KMS-11 (cell line): ENCODE measurements around the gene ZMYND10.
A peak's percentile ranks its signal among the peaks of the same experiment; 100 is the strongest.

ENCODE experiments used
- H2AFZ ChIP-seq: fragments of 200-600 bp; sonication (generic); 2 replicates; pipeline ENCODE4 v1.6.1; 2016; ENCODE audit warnings: antibody characterized with exemption, mixed run types, low read depth
- H3K27ac ChIP-seq: fragments of 200-600 bp; sonication (generic); 2 replicates; pipeline ENCODE4 v1.6.1; 2016; ENCODE audit warnings: mild to moderate bottlenecking, mixed run types
- H3K27me3 ChIP-seq: fragments of 200-600 bp; sonication (generic); 2 replicates; pipeline ENCODE4 v1.6.1; 2017; ENCODE audit warnings: mild to moderate bottlenecking, low read depth, mixed run types, moderate library complexity; ENCODE audit not compliant: insufficient read depth
- H3K36me3 ChIP-seq: fragments of 200-600 bp; sonication (generic); 2 replicates; pipeline ENCODE4 v1.6.1; 2017; ENCODE audit warnings: mild to moderate bottlenecking, mixed run types; ENCODE audit not compliant: insufficient read depth
- H3K4me1 ChIP-seq: fragments of 200-600 bp; sonication (generic); 2 replicates; pipeline ENCODE4 v1.6.1; 2016; ENCODE audit warnings: mild to moderate bottlenecking, low read depth, mixed run types; ENCODE audit not compliant: poor library complexity, severe bottlenecking
- H3K4me2 ChIP-seq: fragments of 200-600 bp; sonication (generic); 2 replicates; pipeline ENCODE4 v1.7.0; 2016; ENCODE audit warnings: mild to moderate bottlenecking, mixed run types
- H3K4me3 ChIP-seq: fragments of 200-600 bp; sonication (generic); IDR thresholded peaks from 2 replicates; pipeline ENCODE4 v1.6.1; 2017; ENCODE audit warnings: low read depth, low read length, mixed read lengths; ENCODE audit not compliant: insufficient read depth
- H3K79me2 ChIP-seq: fragments of 200-600 bp; sonication (generic); 2 replicates; pipeline ENCODE4 v1.6.1; 2016; ENCODE audit warnings: low read depth, mixed run types; ENCODE audit not compliant: insufficient read depth
- H3K9ac ChIP-seq: fragments of 200-600 bp; sonication (generic); 2 replicates; pipeline ENCODE4 v1.6.1; 2016; ENCODE audit warnings: mild to moderate bottlenecking, mixed run types
- H4K20me1 ChIP-seq: fragments of 200-600 bp; sonication (generic); 2 replicates; pipeline ENCODE4 v1.6.1; 2016; ENCODE audit warnings: mild to moderate bottlenecking, mixed run types; ENCODE audit not compliant: insufficient read depth
- TF ChIP-seq, protein P1 (sequence below): fragments of 200-600 bp; sonication (generic); conservative IDR thresholded peaks from 2 replicates; pipeline ENCODE4 v1.6.1; 2017; ENCODE audit warnings: low read depth, mild to moderate bottlenecking, antibody characterized with exemption, low read length, moderate library complexity, mixed read lengths

ZMYND10 gene

DNA sequence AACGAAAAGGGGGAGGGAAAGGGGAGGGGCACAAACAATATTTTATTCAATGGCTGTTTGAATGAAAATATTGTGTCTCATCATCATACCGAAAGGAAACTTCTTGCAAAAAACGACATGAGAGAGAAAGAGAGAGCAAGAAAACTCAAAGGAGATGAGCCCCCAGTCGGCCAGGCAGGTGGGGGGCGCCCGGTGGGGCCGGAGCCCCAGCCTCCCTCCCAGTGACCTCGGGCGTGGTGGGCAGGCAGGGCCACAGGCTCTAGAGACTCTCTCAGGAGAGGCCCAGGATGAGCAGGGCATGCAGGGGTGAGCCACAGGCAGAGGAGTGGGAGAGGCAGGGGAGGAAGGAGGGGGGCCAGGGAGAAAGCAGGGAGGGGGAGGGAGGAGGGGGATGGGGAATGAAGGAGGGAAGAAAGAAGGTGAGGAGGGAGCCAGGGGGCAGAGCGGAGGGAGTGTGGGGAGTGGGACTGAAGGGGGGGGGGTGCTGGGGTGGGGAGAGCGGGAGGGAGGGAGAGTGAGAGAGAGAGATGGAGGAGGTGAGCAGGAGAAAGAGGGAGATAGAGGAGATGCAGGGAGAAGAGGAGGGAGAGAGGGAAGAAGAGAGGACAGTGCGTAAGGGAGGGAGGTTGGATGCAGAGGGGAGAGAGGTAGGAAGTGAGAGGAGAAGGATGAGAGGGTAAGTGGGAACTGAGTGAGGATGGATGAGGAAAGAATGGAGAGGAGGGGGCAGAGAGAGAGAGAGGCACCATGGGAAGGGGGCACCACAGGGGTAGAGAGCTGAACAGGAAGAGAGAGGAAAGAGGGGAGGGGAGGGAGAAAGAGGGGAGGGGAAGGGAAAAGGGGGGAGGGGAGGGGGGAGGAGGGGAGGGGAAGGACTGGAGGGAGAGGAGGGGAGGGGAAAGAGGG, 27.9 kb upstream of the ZMYND10 start:
- no peak overlapping the region for H3K4me2 ChIP-seq
- H3K9ac ChIP-seq: no peak overlapping the region
- H3K4me3 ChIP-seq: no peak overlapping the region
- H4K20me1 ChIP-seq: no peaks in the 10 kb centered on the region
- H3K27me3 ChIP-seq: no peaks in the 10 kb centered on the region
- H3K4me1 ChIP-seq: peaks cover 22% of the 10 kb centered on the region
- no peaks in the 10 kb centered on the region for H3K36me3 ChIP-seq
- H3K79me2 ChIP-seq: no peaks in the 10 kb centered on the region
- TF ChIP-seq, protein P1, sequence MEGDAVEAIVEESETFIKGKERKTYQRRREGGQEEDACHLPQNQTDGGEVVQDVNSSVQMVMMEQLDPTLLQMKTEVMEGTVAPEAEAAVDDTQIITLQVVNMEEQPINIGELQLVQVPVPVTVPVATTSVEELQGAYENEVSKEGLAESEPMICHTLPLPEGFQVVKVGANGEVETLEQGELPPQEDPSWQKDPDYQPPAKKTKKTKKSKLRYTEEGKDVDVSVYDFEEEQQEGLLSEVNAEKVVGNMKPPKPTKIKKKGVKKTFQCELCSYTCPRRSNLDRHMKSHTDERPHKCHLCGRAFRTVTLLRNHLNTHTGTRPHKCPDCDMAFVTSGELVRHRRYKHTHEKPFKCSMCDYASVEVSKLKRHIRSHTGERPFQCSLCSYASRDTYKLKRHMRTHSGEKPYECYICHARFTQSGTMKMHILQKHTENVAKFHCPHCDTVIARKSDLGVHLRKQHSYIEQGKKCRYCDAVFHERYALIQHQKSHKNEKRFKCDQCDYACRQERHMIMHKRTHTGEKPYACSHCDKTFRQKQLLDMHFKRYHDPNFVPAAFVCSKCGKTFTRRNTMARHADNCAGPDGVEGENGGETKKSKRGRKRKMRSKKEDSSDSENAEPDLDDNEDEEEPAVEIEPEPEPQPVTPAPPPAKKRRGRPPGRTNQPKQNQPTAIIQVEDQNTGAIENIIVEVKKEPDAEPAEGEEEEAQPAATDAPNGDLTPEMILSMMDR: no peak
- no peak overlapping the region for H3K27ac ChIP-seq
- no peak overlapping the region for H2AFZ ChIP-seq

DNA sequence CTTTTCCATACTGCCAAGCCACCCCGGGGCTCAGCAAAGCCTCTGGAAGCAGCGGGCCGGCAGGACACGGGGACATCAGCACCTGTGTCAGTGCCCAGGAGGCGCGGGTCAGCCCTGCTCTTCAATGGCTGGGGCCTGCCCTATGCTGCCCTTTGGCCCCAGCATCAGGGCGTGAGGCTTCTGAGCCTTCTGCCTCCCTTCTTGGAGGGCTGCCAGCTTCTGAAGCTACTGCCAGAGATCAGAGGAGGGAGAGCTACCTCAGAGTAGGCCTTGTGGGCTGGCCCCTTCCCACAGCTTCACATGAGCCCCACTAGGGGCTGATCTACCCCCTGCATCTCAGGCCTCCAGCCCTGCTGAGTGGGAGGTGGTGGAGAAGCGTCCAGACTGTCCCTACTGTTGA, 26.8 kb upstream of the ZMYND10 start:
- Histone ChIP-seq H4K20me1 (no peaks in the 10 kb centered on the region), H3K4me3 (no peak overlapping the region), H3K27ac (no peak overlapping the region), H3K27me3 (no peaks in the 10 kb centered on the region), H3K4me2 (peak overlapping the region; percentile 39), H3K79me2 (no peaks in the 10 kb centered on the region), H2AFZ (peak overlapping the region; percentile 26; the same call in 1 of the 2 replicates), H3K4me1 (peaks cover 22% of the 10 kb centered on the region), H3K9ac (no peak overlapping the region), H3K36me3 (no peaks in the 10 kb centered on the region)
- TF ChIP-seq, protein P1: no peak

DNA sequence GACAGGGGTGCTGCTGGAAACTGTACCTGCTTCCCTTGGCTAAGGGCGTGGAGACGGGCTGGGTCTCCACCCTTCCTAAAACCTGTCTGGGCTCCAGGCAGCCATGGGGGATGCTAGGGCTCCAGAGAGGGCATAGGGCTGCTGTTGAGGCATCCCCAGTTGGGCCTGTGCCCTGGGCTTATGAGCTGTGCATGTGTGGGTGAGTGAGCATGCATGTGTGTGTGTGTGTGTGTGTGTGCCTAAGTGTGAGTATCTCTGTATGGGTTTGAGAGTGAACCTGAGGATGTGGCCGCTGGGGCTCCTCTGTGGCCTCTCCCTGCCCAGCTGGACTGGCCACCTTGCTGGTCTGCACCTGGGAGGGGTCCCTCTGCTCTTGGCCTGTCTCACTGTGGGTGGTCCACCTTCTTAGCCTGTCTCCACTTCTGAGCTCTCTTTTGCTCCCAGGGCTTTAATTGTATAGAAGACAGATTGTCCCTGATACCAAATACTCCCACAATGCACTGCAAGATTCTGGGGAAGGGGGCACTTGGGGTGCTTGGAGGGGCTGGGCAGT, 25.7 kb upstream of the ZMYND10 start:
- peaks cover 22% of the 10 kb centered on the region for H3K4me1 ChIP-seq
- H2AFZ ChIP-seq: no peak overlapping the region
- H3K9ac ChIP-seq: no peak overlapping the region
- no peaks in the 10 kb centered on the region for H3K36me3 ChIP-seq
- H3K4me2 ChIP-seq: no peak overlapping the region
- no peaks in the 10 kb centered on the region for H3K27me3 ChIP-seq
- no peaks in the 10 kb centered on the region for H3K79me2 ChIP-seq
- H4K20me1 ChIP-seq: no peaks in the 10 kb centered on the region
- H3K4me3 ChIP-seq: no peak overlapping the region
- TF ChIP-seq, protein P1: no peak
- no peak overlapping the region for H3K27ac ChIP-seq

DNA sequence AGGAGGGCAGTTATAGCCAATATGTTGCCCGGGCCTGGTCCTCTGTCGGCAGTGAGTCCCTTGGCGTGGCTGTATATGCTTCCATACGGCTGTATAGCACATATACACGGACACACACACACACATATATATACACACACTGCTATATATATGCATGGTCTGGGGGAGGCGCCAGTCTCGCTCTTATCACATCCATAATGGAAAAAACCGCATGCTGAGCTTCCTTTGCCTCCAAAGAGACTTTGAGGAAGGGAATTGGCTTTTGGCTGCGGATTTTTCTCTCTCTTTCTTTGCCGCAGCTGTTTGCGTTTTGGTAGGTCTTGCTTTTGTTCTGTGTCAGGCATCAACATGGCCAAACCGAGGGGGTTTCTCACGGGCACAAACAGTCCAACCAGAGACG, 25.1 kb upstream of the ZMYND10 start:
- no peak overlapping the region for H3K27ac ChIP-seq
- no peak overlapping the region for H3K4me3 ChIP-seq
- H2AFZ ChIP-seq: no peak overlapping the region
- H4K20me1 ChIP-seq: no peaks in the 10 kb centered on the region
- H3K27me3 ChIP-seq: no peaks in the 10 kb centered on the region
- H3K79me2 ChIP-seq: no peaks in the 10 kb centered on the region
- H3K36me3 ChIP-seq: no peaks in the 10 kb centered on the region
- no peak overlapping the region for H3K4me2 ChIP-seq
- TF ChIP-seq, protein P1: no peak
- H3K4me1 ChIP-seq: peaks cover 27% of the 10 kb centered on the region
- no peak overlapping the region for H3K9ac ChIP-seq
